Measurements from ENCODE around the gene ADAM33.

ADAM33 gene

GRCh38 chr20:3686867-3687321, 5.1 kb upstream of the ADAM33 start:
- DNase-seq = no peak

- DNase-seq = no peak
These were observed 4.6 kb upstream of the ADAM33 start for GRCh38 chr20:3686421-3686820.

GRCh38 chr20:3685341-3685740, 3.5 kb upstream of the ADAM33 start:
- DNase-seq = no peak

- no peak for DNase-seq
These were observed 369 bp downstream of the ADAM33 start for GRCh38 chr20:3681352-3681930.

- DNase-seq = no peak
These were observed 984 bp downstream of the ADAM33 start for GRCh38 chr20:3680701-3681351.

- DNase-seq = no peak
These were observed 1.8 kb downstream of the ADAM33 start for GRCh38 chr20:3679749-3680700.

GRCh38 chr20:3678856-3679720, 2.7 kb downstream of the ADAM33 start:
- DNase-seq = no peak

- no peak for DNase-seq
These were observed 3.6 kb downstream of the ADAM33 start for GRCh38 chr20:3678198-3678597.

GRCh38 chr20:3677733-3678132, 4.1 kb downstream of the ADAM33 start:
- DNase-seq = no peak

- DNase-seq = no peak
These were observed 6.6 kb downstream of the ADAM33 start for GRCh38 chr20:3674995-3675900.

- no peak for DNase-seq
These were observed 7.4 kb downstream of the ADAM33 start for GRCh38 chr20:3674447-3674846.

GRCh38 chr20:3673221-3674070, 8.4 kb downstream of the ADAM33 start:
- no peak for DNase-seq

- no peak for DNase-seq
These were observed 9.2 kb downstream of the ADAM33 start for GRCh38 chr20:3672547-3673171.

GRCh38 chr20:3671986-3672546, 9.7 kb downstream of the ADAM33 start:
- DNase-seq = no peak

GRCh38 chr20:3670945-3671344, 10.9 kb downstream of the ADAM33 start:
- DNase-seq = no peak

- no peak for DNase-seq
These were observed 11.3 kb downstream of the ADAM33 start for GRCh38 chr20:3670511-3670910.

GRCh38 chr20:3669710-3670367, 12.0 kb downstream of the ADAM33 start:
- no peak for DNase-seq

GRCh38 chr20:3667434-3668037, 14.3 kb downstream of the ADAM33 start:
- DNase-seq = no peak

GRCh38 chr20:3663858-3664257, 18.0 kb downstream of the ADAM33 start:
- DNase-seq = no peak
